Stimulated activated CD4-positive, alpha-beta T cell treated with anti-CD3 and anti-CD28 coated beads, Interleukin-1b, Interleukin-23, amount 100 ng/mL, for 24 hours (primary cell): ENCODE measurements around the gene GOLGA6B.
"Not testable (repeated sequence)": the region's sequence is repeated elsewhere in the genome, so short reads cannot be mapped to it uniquely, and the experiment has no call there.

Source experiments
- DNase-seq, 4 experiments: peaks; one replicate each; pipeline ENCODE4 v3.0.0-alpha.2; 2020; ENCODE audit warnings: low read depth in 4 of 4, low spot score in 1 of 4

Gene GOLGA6B, protein sequence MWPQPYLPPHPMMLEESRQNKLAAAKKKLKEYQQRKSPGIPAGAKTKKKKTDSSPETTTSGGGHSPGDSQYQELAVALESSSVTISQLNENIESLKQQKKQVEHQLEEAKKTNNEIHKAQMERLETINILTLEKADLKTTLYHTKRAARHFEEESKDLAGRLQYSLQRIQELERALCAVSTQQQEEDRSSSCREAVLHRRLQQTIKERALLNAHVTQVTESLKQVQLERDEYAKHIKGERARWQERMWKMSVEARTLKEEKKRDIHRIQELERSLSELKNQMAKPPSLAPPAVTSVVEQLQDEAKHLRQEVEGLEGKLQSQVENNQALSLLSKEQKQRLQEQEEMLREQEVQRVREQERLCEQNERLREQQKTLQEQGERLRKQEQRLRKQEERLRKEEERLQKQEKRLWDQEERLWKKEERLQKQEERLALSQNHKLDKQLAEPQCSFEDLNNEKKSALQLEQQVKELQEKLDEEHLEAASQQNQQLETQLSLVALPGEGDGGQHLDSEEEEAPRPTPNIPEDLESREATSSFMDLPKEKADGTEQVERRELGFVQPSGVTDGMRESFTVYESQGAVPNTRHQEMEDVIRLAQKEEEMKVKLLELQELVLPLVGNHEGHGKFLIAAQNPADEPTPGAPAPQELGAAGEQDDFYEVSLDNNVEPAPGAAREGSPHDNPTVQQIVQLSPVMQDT

GRCh38 chr15:72654397-72654796 is at the start of gene GOLGA6B:
Gene GOLGA6B (plus strand): TSS chr15:72654697. CDS start chr15:72654738, 41 bp downstream.
- DNase-seq = not testable (repeated sequence)

DNA sequence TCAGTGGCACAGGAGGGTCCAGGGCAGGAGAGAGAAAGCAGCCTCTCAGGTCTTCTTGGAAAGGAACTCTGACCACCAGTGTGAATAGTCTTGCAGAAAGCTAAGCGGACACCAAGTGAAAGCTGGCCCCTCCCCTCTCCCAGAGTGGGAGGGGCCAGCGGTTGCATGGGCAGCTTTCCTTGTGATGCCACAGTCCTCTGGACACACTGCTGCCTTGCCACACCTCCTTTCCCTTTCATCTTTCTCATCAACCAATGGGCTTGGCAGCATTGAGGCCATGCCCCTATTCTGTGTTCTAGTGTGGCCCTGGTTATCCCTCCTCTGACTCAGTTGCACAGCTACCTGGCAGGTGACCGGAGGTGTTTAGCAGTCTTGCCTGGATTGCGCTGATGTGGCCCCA is 49.7 kb upstream of the GOLGA6B start:
- no peak for DNase-seq

GRCh38 chr15:72608084-72608483 is 46.4 kb upstream of the GOLGA6B start:
- DNase-seq = not testable (repeated sequence)

DNA sequence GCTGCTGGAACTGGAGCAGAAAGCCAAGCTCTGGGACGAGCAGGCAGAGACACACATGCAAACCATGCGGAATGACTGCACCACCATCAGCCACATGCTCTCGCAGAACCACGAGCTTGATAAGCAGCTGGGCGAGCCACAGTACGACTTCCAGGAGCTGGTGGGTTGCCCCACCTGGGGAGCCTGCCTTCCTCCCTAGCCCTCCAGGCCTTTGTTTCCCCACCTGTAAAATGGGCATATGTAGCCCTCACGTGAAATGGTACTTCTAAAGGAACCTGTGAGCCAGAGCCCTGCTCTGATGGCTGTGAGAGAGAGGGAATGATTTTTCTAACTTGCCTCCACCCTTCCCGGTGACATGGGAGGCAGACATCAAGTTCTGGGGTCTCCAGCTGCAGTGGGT is 44.6 kb upstream of the GOLGA6B start:
- no peak for DNase-seq

DNA sequence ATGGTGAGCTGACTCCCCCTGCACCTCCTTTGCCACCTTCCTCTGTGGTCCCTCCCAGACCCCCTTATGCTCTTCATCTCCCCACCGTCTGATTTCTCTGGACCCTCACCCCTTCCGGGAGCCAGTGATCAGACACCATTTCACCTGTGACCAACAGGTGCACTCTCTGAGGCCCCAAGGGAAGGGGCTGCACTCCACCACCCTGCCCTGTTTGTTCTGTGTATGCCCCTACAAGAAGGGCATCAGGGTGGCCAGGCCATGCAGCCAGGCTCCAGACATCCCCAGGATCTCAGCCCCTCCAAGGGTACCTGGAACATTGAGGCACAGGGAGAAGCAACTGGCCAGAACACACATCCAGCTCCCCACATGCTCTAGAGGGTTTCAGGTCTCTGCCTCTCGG is 42.2 kb upstream of the GOLGA6B start:
- not testable (repeated sequence) for DNase-seq

DNA sequence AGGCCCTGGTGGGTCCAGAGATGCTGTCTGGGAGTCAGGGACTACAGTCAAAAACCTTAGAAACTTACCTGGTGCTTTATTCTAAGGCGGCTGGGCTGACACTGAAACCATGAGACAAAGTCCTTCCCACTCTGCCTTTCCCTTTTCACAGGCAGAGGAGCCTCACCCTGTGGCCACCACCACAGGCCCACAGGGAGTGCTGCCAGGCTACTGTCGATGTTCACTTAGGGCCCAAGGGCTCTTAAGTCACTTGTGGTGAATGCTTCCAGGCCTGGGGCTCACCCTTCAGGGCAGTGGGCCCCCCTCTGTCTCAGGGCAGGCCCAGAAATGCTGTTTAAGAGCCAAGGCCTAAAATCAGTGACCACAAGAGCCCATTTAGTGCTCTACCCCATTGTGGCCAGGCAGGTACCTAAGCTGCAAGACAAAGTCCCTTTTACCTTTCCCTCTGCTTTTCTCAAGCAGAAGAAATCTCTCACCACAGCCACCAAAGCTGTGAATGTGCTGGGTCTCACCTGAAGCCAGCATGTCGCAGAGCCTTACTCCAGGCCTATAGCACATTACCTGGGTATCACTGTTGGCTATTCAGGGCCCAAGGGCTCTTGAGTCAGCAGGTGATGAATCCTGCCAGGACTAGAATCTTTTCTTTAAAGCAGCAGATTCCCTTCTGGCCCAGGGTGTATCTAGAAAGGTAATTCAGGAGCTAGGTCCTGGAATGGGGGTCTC is 39.5 kb upstream of the GOLGA6B start:
- no peak for DNase-seq

- DNase-seq = not testable (repeated sequence)
Observed at GRCh38 chr15:72615533-72616233, 38.8 kb upstream of the GOLGA6B start.

- no peak for DNase-seq
Observed at GRCh38 chr15:72616491-72617210, 37.8 kb upstream of the GOLGA6B start.

GRCh38 chr15:72623854-72624253 is 30.6 kb upstream of the GOLGA6B start:
- DNase-seq = not testable (repeated sequence)

GRCh38 chr15:72626153-72626552 is 28.3 kb upstream of the GOLGA6B start:
- DNase-seq = not testable (repeated sequence)

DNA sequence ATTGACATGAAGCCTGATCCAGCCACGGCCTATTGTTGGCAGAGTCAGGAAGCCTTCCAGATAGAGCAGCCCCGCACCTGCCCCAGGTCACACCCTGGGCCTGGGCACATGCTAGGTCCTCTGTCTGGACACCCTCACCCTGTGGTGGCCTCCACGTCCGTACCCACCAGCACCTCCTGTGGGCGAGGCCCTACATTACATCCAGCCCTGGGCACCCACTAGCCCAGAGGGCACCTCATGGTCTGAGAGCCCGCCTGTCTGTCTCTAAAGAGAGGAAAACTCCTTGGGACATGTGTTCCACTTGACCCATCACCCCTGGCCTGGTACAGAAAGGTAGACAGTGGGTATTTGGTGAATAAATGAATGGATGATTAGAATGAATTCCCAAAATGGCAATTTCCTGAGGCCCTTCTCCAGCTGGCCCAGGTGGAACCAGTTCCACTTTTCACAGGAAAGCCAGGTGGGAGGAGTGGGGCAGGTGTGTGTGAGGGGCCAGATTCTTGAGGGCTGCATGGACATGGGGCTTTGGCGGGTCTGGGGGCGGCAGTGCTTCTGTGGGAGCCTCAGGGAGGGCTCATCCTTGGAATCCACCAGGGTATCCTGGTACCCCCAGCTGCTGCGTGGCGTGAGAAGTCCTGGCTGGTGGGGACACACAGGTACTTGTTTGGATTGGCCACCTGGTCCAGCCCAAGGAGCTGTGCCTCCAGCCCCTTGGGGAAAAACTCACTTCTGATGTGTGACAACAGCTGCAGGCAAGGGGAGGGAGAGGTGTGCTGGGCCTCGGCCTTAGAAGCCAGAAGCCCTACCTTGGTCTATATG is 26.0 kb upstream of the GOLGA6B start:
- DNase-seq = not testable (repeated sequence)

DNA sequence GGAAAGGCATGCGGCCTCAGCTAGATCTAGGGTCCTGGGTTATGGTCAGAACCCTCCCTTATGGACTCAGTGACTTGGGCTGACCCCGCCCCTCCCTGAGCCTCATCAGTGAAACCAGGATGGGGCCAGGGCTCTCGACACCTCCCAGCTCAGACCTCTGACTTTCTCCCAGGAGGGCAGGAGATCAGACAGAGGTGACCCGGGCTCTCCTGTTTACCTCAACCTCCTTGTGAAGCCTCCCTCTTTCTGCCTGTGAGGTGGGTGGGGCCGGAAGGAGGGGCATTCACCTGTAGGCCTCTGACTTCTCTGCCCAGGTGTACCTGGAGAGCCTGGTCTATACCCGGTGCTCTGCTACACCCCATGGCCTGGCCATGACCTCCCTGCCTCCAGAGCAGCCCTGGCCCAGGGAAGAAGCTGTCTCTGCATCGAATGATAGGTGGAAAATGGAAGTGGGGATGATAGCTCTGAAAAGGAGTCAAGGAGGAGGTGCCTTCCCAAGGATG is 25.4 kb upstream of the GOLGA6B start:
- DNase-seq = not testable (repeated sequence)

DNA sequence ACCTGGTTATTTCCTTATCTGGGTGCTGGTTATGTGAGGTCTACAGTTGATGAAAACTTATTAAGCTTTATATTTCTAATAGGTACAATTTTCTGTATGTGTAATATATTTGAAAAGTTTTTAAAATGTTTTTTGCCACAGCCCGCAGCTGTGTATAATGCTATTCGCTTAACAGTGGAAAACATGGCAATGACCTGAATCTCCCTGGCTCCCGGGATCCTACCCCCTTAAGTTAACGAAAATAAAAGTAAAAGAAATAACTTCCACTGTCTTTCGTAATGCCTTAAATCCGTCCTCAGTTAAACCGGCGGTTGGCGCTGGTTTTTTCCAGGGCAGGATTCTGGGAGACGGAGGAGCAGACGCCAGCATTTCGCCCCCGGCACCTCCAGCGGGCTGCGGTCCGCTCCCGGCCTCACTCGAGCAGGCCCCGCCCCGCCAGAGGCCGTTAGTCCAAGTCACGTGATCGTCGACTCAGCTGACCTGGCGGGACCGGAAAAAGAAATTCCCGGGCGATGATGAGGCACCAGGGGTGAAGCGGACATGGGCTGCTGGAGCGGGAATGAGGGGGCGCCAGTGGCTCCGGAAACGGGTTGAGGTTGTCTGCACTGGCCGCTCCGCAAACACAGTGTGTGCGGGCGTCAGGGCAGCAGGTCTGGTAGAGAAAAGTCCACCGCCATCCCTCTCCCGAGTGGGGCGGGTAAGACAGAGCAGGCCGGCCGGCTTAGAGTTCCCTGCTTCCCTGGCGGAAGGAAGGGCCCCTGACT is 17.8 kb upstream of the GOLGA6B start:
- peak in 3 of 4 experiments; percentile 11 to 54 (median 49) for DNase-seq

- DNase-seq = not testable (repeated sequence)
Observed at GRCh38 chr15:72639759-72640483, 14.6 kb upstream of the GOLGA6B start.

GRCh38 chr15:72642271-72642670 is 12.2 kb upstream of the GOLGA6B start:
- not testable (repeated sequence) for DNase-seq

- not testable (repeated sequence) for DNase-seq
Observed at GRCh38 chr15:72648631-72649253, 5.8 kb upstream of the GOLGA6B start.

- not testable (repeated sequence) for DNase-seq
Observed at GRCh38 chr15:72656014-72656413, 1.5 kb downstream of the GOLGA6B start.
